Measurements from ENCODE around the gene ZFP28.
A peak's percentile ranks its signal among the peaks of the same experiment; 100 is the strongest.

Gene ZFP28

GRCh38 chr19:56538761-56539263 is at the start of gene ZFP28:
TSS of gene ZFP28 (plus strand) at chr19:56538948. CDS start at chr19:56539019, 71 bp downstream.
- Histone ChIP-seq H3K9ac (ENCODE audit: low read length) (peak within 1 kb of the TSS; percentile 44), H3K9me3 (ENCODE audit: low read length) (peaks cover 35% of the 10 kb centered on the region), H3K27me3 (ENCODE audit: control insufficient read depth in 1 of 2, insufficient read depth in 2 of 2, low read length in 2 of 2) (no peaks in the 10 kb centered on the region), H3K4me3 (ENCODE audit: low read depth in 1 of 2, low read length in 2 of 2) (peak within 1 kb of the TSS; percentile 77 to 83), H3K36me3 (ENCODE audit: insufficient read depth, low read length) (peaks cover 18% of the 10 kb centered on the region), H3K27ac (ENCODE audit: low read depth, low read length) (peak within 1 kb of the TSS; percentile 71), H3K4me1 (ENCODE audit: insufficient read depth, low read length) (peaks cover 7% of the 10 kb centered on the region)

- Histone ChIP-seq H3K4me1 (ENCODE audit: insufficient read depth, low read length) (no peaks in the 10 kb centered on the region), H3K4me3 (ENCODE audit: low read depth in 1 of 2, low read length in 2 of 2) (peak overlapping the region in 1 of 2 donors; percentile 6), H3K9me3 (ENCODE audit: low read length) (peaks cover 12% of the 10 kb centered on the region), H3K27ac (ENCODE audit: low read depth, low read length) (no peak overlapping the region), H3K27me3 (ENCODE audit: control insufficient read depth in 1 of 2, insufficient read depth in 2 of 2, low read length in 2 of 2) (no peaks in the 10 kb centered on the region), H3K36me3 (ENCODE audit: insufficient read depth, low read length) (peaks cover 10% of the 10 kb centered on the region), H3K9ac (ENCODE audit: low read length) (no peak overlapping the region)
Measured at GRCh38 chr19:56491399-56491798, 47.3 kb upstream of the ZFP28 start.

- no peaks in the 10 kb centered on the region for H3K36me3 ChIP-seq (ENCODE audit: insufficient read depth, low read length)
- no peak overlapping the region for H3K27ac ChIP-seq (ENCODE audit: low read depth, low read length)
- no peak overlapping the region for H3K9ac ChIP-seq (ENCODE audit: low read length)
- no peak overlapping the region for H3K4me3 ChIP-seq (ENCODE audit: low read depth in 1 of 2, low read length in 2 of 2)
- H3K9me3 ChIP-seq (ENCODE audit: low read length): no peaks in the 10 kb centered on the region
- H3K4me1 ChIP-seq (ENCODE audit: insufficient read depth, low read length): peaks cover 8% of the 10 kb centered on the region
- H3K27me3 ChIP-seq (ENCODE audit: control insufficient read depth in 1 of 2, insufficient read depth in 2 of 2, low read length in 2 of 2): no peaks in the 10 kb centered on the region
Measured at GRCh38 chr19:56504581-56504980, 34.2 kb upstream of the ZFP28 start.

- H3K9ac ChIP-seq (ENCODE audit: low read length): peak within 1 kb of the TSS; percentile 90
- no peaks in the 10 kb centered on the region for H3K27me3 ChIP-seq (ENCODE audit: control insufficient read depth in 1 of 2, insufficient read depth in 2 of 2, low read length in 2 of 2)
- H3K4me3 ChIP-seq (ENCODE audit: low read depth in 1 of 2, low read length in 2 of 2): peak within 1 kb of the TSS; percentile 69 to 97
- H3K36me3 ChIP-seq (ENCODE audit: insufficient read depth, low read length): no peaks in the 10 kb centered on the region
- peaks cover 8% of the 10 kb centered on the region for H3K4me1 ChIP-seq (ENCODE audit: insufficient read depth, low read length)
- H3K9me3 ChIP-seq (ENCODE audit: low read length): peaks cover 2% of the 10 kb centered on the region
- H3K27ac ChIP-seq (ENCODE audit: low read depth, low read length): peak within 1 kb of the TSS; percentile 84
Measured at GRCh38 chr19:56507446-56508289, 31.1 kb upstream of the ZFP28 start, which contains the start of gene ZNF471. TSS of gene ZNF471 (plus strand) at chr19:56507855. CDS start at chr19:56511572, 3,717 bp downstream.

GRCh38 chr19:56508290-56508778 is 30.4 kb upstream of the ZFP28 start:
- Histone ChIP-seq H3K27me3 (ENCODE audit: control insufficient read depth in 1 of 2, insufficient read depth in 2 of 2, low read length in 2 of 2) (no peaks in the 10 kb centered on the region), H3K4me1 (ENCODE audit: insufficient read depth, low read length) (peaks cover 8% of the 10 kb centered on the region), H3K9ac (ENCODE audit: low read length) (peak overlapping the region; percentile 90), H3K9me3 (ENCODE audit: low read length) (peaks cover 4% of the 10 kb centered on the region), H3K27ac (ENCODE audit: low read depth, low read length) (peak overlapping the region; percentile 84), H3K4me3 (ENCODE audit: low read depth in 1 of 2, low read length in 2 of 2) (peak overlapping the region; percentile 69 to 97), H3K36me3 (ENCODE audit: insufficient read depth, low read length) (no peaks in the 10 kb centered on the region)

- Histone ChIP-seq H3K9me3 (ENCODE audit: low read length) (peaks cover 77% of the 10 kb centered on the region), H3K36me3 (ENCODE audit: insufficient read depth, low read length) (peaks cover 38% of the 10 kb centered on the region)
Measured at GRCh38 chr19:56525214-56525860, 13.4 kb upstream of the ZFP28 start.

GRCh38 chr19:56537442-56537841 is 1.3 kb upstream of the ZFP28 start:
- Histone ChIP-seq H3K27ac (ENCODE audit: low read depth, low read length) (no peak overlapping the region), H3K4me1 (ENCODE audit: insufficient read depth, low read length) (peaks cover 7% of the 10 kb centered on the region), H3K9me3 (ENCODE audit: low read length) (peaks cover 35% of the 10 kb centered on the region), H3K36me3 (ENCODE audit: insufficient read depth, low read length) (peaks cover 12% of the 10 kb centered on the region), H3K9ac (ENCODE audit: low read length) (no peak overlapping the region), H3K27me3 (ENCODE audit: control insufficient read depth in 1 of 2, insufficient read depth in 2 of 2, low read length in 2 of 2) (no peaks in the 10 kb centered on the region), H3K4me3 (ENCODE audit: low read depth in 1 of 2, low read length in 2 of 2) (peak overlapping the region; percentile 75 to 83)

More at GRCh38 chr19:56525214-56525860, 13.4 kb upstream of the ZFP28 start:
- Histone ChIP-seq H3K9ac (ENCODE audit: low read length) (no peak overlapping the region), H3K27ac (ENCODE audit: low read depth, low read length) (no peak overlapping the region), H3K4me3 (ENCODE audit: low read depth in 1 of 2, low read length in 2 of 2) (peak overlapping the region; percentile 5 to 20), H3K4me1 (ENCODE audit: insufficient read depth, low read length) (no peaks in the 10 kb centered on the region), H3K27me3 (ENCODE audit: control insufficient read depth in 1 of 2, insufficient read depth in 2 of 2, low read length in 2 of 2) (no peaks in the 10 kb centered on the region)

GRCh38 chr19:56538254-56538760 is 441 bp upstream of the ZFP28 start:
- Histone ChIP-seq H3K36me3 (ENCODE audit: insufficient read depth, low read length) (peaks cover 15% of the 10 kb centered on the region), H3K4me3 (ENCODE audit: low read depth in 1 of 2, low read length in 2 of 2) (peak overlapping the region; percentile 75 to 83), H3K4me1 (ENCODE audit: insufficient read depth, low read length) (peaks cover 7% of the 10 kb centered on the region), H3K27ac (ENCODE audit: low read depth, low read length) (peak overlapping the region; percentile 71), H3K9ac (ENCODE audit: low read length) (no peak overlapping the region), H3K9me3 (ENCODE audit: low read length) (peaks cover 36% of the 10 kb centered on the region), H3K27me3 (ENCODE audit: control insufficient read depth in 1 of 2, insufficient read depth in 2 of 2, low read length in 2 of 2) (no peaks in the 10 kb centered on the region)

GRCh38 chr19:56543776-56544175 is 5.0 kb downstream of the ZFP28 start:
- Histone ChIP-seq H3K27ac (ENCODE audit: low read depth, low read length) (no peak overlapping the region), H3K4me1 (ENCODE audit: insufficient read depth, low read length) (peaks cover 7% of the 10 kb centered on the region), H3K27me3 (ENCODE audit: control insufficient read depth in 1 of 2, insufficient read depth in 2 of 2, low read length in 2 of 2) (no peaks in the 10 kb centered on the region), H3K9me3 (ENCODE audit: low read length) (peaks cover 49% of the 10 kb centered on the region), H3K4me3 (ENCODE audit: low read depth in 1 of 2, low read length in 2 of 2) (peak overlapping the region in 1 of 2 donors; percentile 11), H3K9ac (ENCODE audit: low read length) (no peak overlapping the region), H3K36me3 (ENCODE audit: insufficient read depth, low read length) (peaks cover 45% of the 10 kb centered on the region)

- H3K4me1 ChIP-seq (ENCODE audit: insufficient read depth, low read length): no peaks in the 10 kb centered on the region
- H3K36me3 ChIP-seq (ENCODE audit: insufficient read depth, low read length): peaks cover 55% of the 10 kb centered on the region
- peak overlapping the region in 1 of 2 donors; percentile 6 for H3K4me3 ChIP-seq (ENCODE audit: low read depth in 1 of 2, low read length in 2 of 2)
- peaks cover 72% of the 10 kb centered on the region for H3K9me3 ChIP-seq (ENCODE audit: low read length)
- no peak overlapping the region for H3K27ac ChIP-seq (ENCODE audit: low read depth, low read length)
- no peaks in the 10 kb centered on the region for H3K27me3 ChIP-seq (ENCODE audit: control insufficient read depth in 1 of 2, insufficient read depth in 2 of 2, low read length in 2 of 2)
- no peak overlapping the region for H3K9ac ChIP-seq (ENCODE audit: low read length)
Measured at GRCh38 chr19:56547535-56547934, 8.8 kb downstream of the ZFP28 start.

- Histone ChIP-seq H3K27ac (ENCODE audit: low read depth, low read length) (no peak overlapping the region), H3K9me3 (ENCODE audit: low read length) (peaks cover 78% of the 10 kb centered on the region), H3K4me3 (ENCODE audit: low read depth in 1 of 2, low read length in 2 of 2) (peak overlapping the region in 1 of 2 donors; percentile 33)
Measured at GRCh38 chr19:56554272-56554869, 15.6 kb downstream of the ZFP28 start.

More at GRCh38 chr19:56554272-56554869, 15.6 kb downstream of the ZFP28 start:
- Histone ChIP-seq H3K36me3 (ENCODE audit: insufficient read depth, low read length) (peaks cover 40% of the 10 kb centered on the region), H3K27me3 (ENCODE audit: control insufficient read depth in 1 of 2, insufficient read depth in 2 of 2, low read length in 2 of 2) (no peaks in the 10 kb centered on the region), H3K9ac (ENCODE audit: low read length) (no peak overlapping the region), H3K4me1 (ENCODE audit: insufficient read depth, low read length) (no peaks in the 10 kb centered on the region)
